Measurements from ENCODE around the gene COPS6. TPM values are rescaled to one million over a fixed set of nuclear protein-coding genes. Genes with fewer than 3 reads are reported as not detected.

The COPS6 gene
- total RNA-seq, 2 experiments from 2014 or later, result 79.0 to 83.9 TPM

- intact Hi-C loops (cut with DNase I, micrococcal nuclease), result no loop called here
- ATAC-seq (ENCODE audit: poor library complexity), result no peak
- Histone ChIP-seq H3K27ac (ENCODE audit: low read depth in 1 of 2, low read length in 2 of 2) (no peak overlapping the region), H3K4me1 (ENCODE audit: insufficient read depth, low read length) (no peaks in the 10 kb centered on the region), H3K9me3 (ENCODE audit: control insufficient read depth in 1 of 2, insufficient read depth in 1 of 2, low read length in 2 of 2) (peaks cover 7 to 18% of the 10 kb centered on the region in 2 experiments), H3K27me3 (ENCODE audit: control insufficient read depth in 1 of 2, insufficient read depth in 2 of 2, low read length in 2 of 2) (no peaks in the 10 kb centered on the region), H3K4me3 (ENCODE audit: low read length) (no peak overlapping the region), H3K36me3 (ENCODE audit: insufficient read depth, low read length) (peaks cover 35% of the 10 kb centered on the region)
- H3K27me3 Mint-ChIP-seq, result no peaks in the 10 kb centered on the region
- H3K36me3 Mint-ChIP-seq (ENCODE audit: low read depth), result peaks cover 62% of the 10 kb centered on the region
- H3K4me1 Mint-ChIP-seq (ENCODE audit: low read depth), result no peaks in the 10 kb centered on the region
- H3K27ac Mint-ChIP-seq, result no peak overlapping the region
- CTCF ChIA-PET, result no interaction called here
- POLR2A ChIA-PET, result no interaction called here
- no peaks in the 10 kb centered on the region for H3K9me3 Mint-ChIP-seq
- no peak overlapping the region for H3K4me3 Mint-ChIP-seq
- DNase-seq, result no peak
- no peak for TF ChIP-seq CTCF (IDR thresholded peaks at IDR 0.05)
Observed at GRCh38 chr7:100065452-100066186, 23.1 kb upstream of the COPS6 start.

GRCh38 chr7:100066953-100067352 lies 21.8 kb upstream of the COPS6 start:
- Histone ChIP-seq H3K4me3 (ENCODE audit: low read length) (no peak overlapping the region), H3K4me1 (ENCODE audit: insufficient read depth, low read length) (no peaks in the 10 kb centered on the region), H3K27ac (ENCODE audit: low read depth in 1 of 2, low read length in 2 of 2) (no peak overlapping the region), H3K27me3 (ENCODE audit: control insufficient read depth in 1 of 2, insufficient read depth in 2 of 2, low read length in 2 of 2) (no peaks in the 10 kb centered on the region), H3K9me3 (ENCODE audit: control insufficient read depth in 1 of 2, insufficient read depth in 1 of 2, low read length in 2 of 2) (peaks cover 20 to 25% of the 10 kb centered on the region in 2 experiments), H3K36me3 (ENCODE audit: insufficient read depth, low read length) (peaks cover 45% of the 10 kb centered on the region)
- ChIA-PET POLR2A (interaction anchor here (0.7 to 1.1 kb wide), 2 partner anchors 35 to 52 kb away, joined by 3 read pairs; partner anchors contain the start of genes AP4M1 and ZKSCAN1), CTCF (no interaction called here)
- H3K9me3 Mint-ChIP-seq, result peaks cover 3% of the 10 kb centered on the region
- peaks cover 68% of the 10 kb centered on the region for H3K36me3 Mint-ChIP-seq (ENCODE audit: low read depth)
- H3K4me3 Mint-ChIP-seq, result no peak overlapping the region
- DNase-seq (no peak), ATAC-seq (ENCODE audit: poor library complexity) (no peak)
- intact Hi-C loops (cut with DNase I, micrococcal nuclease), result no loop called here
- no peak overlapping the region for H3K27ac Mint-ChIP-seq
- H3K27me3 Mint-ChIP-seq, result no peaks in the 10 kb centered on the region
- no peak for TF ChIP-seq CTCF (IDR thresholded peaks at IDR 0.05)
- H3K4me1 Mint-ChIP-seq (ENCODE audit: low read depth), result no peaks in the 10 kb centered on the region

GRCh38 chr7:100069991-100070390 lies 18.8 kb upstream of the COPS6 start:
- Histone ChIP-seq H3K36me3 (ENCODE audit: insufficient read depth, low read length) (peaks cover 57% of the 10 kb centered on the region), H3K4me1 (ENCODE audit: insufficient read depth, low read length) (no peaks in the 10 kb centered on the region), H3K27ac (ENCODE audit: low read depth in 1 of 2, low read length in 2 of 2) (no peak overlapping the region), H3K9me3 (ENCODE audit: control insufficient read depth in 1 of 2, insufficient read depth in 1 of 2, low read length in 2 of 2) (peaks cover 31 to 33% of the 10 kb centered on the region in 2 experiments), H3K27me3 (ENCODE audit: control insufficient read depth in 1 of 2, insufficient read depth in 2 of 2, low read length in 2 of 2) (no peaks in the 10 kb centered on the region), H3K4me3 (ENCODE audit: low read length) (no peak overlapping the region)
- Mint-ChIP-seq H3K4me1 (ENCODE audit: low read depth) (no peaks in the 10 kb centered on the region), H3K9me3 (peaks cover 10% of the 10 kb centered on the region), H3K4me3 (no peak overlapping the region), H3K27me3 (no peaks in the 10 kb centered on the region), H3K27ac (no peak overlapping the region), H3K36me3 (ENCODE audit: low read depth) (peaks cover 77% of the 10 kb centered on the region)
- TF ChIP-seq CTCF (IDR thresholded peaks at IDR 0.05), result no peak
- POLR2A ChIA-PET, result interaction anchor here (1.3 kb wide), 1 partner anchor 21 kb away, joined by 5 read pairs; the partner anchor contains the start of gene ZSCAN21
- intact Hi-C loops (cut with DNase I, micrococcal nuclease), result no loop called here
- DNase-seq (no peak), ATAC-seq (ENCODE audit: poor library complexity) (no peak)
- CTCF ChIA-PET, result interaction anchor here (1.0 kb wide), 1 partner anchor 17 kb away, joined by 3 read pairs; no protein-coding TSS in a partner anchor

Data from CD4-positive, alpha-beta T cell (primary cell).